Epithelial cell of proximal tubule (primary cell): ENCODE data around the gene PLXNB3. TPM values are rescaled to one million over a fixed set of nuclear protein-coding genes. Genes with fewer than 3 reads are reported as not detected.

Experiments
- DNase-seq: peaks from one replicate; pipeline ENCODE4 v3.0.0-alpha.2; 2011; ENCODE audit warnings: low read depth
- H3K4me3 ChIP-seq: 2 replicates; pipeline ENCODE4 v1.5.1; 2011; ENCODE audit warnings: low read depth, mild to moderate bottlenecking, low read length
- CTCF ChIP-seq: conservative IDR thresholded peaks from 2 replicates; pipeline ENCODE4 v1.5.1; 2012; ENCODE audit warnings: low read depth, mild to moderate bottlenecking, low read length
- total RNA-seq: library from RNA; depleted of rRNA; stranded (reverse); fragments of >200 nt; gene quantifications from 2 replicates; pipeline ENCODE4 v1.2.3, GENCODE V29; 2015

The PLXNB3 gene
- total RNA-seq, 1 donor from 2014 or later = 7.4 TPM

- H3K4me3 ChIP-seq = no peak overlapping the region
- no peak for DNase-seq
- TF ChIP-seq CTCF = no peak
Measured at GRCh38 chrX:153821066-153821465, 57.0 kb downstream of the PLXNB3 start.

GRCh38 chrX:153824348-153824747 is 60.3 kb downstream of the PLXNB3 start:
- DNase-seq = no peak
- H3K4me3 ChIP-seq = no peak overlapping the region
- TF ChIP-seq CTCF = no peak

- no peak for DNase-seq
- no peak for TF ChIP-seq CTCF
- no peak overlapping the region for H3K4me3 ChIP-seq
Measured at GRCh38 chrX:153825042-153825441, 61.0 kb downstream of the PLXNB3 start.

Other genes starting within 250 kb of the PLXNB3 start
- gene ATP2B3, start 246.6 kb upstream of the PLXNB3 start, total RNA-seq = not detected in 2 replicates
- 31.4 and 48.3 TPM in 2 replicates for gene CCNQ, start 165.1 kb upstream of the PLXNB3 start, total RNA-seq
- gene DUSP9, start 117.0 kb upstream of the PLXNB3 start, total RNA-seq = 3.1 and 5.9 TPM in 2 replicates
- gene PNCK, start 90.4 kb upstream of the PLXNB3 start, total RNA-seq = 0.86 TPM in 1 of 2 replicates, not detected in the other
- gene SLC6A8, start 76.3 kb upstream of the PLXNB3 start, total RNA-seq = 20.0 and 30.5 TPM in 2 replicates
- gene BCAP31, start 39.9 kb upstream of the PLXNB3 start, total RNA-seq = 155 and 163 TPM in 2 replicates
- 8.2 and 12.6 TPM in 2 replicates for gene ABCD1, start 39.4 kb upstream of the PLXNB3 start, total RNA-seq
- gene SRPK3, start 16.8 kb downstream of the PLXNB3 start, total RNA-seq = 0.17 TPM in 1 of 2 replicates, not detected in the other
- 62.2 and 91.4 TPM in 2 replicates for gene IDH3G, start 30.1 kb downstream of the PLXNB3 start, total RNA-seq
- gene SSR4, start 30.4 kb downstream of the PLXNB3 start, total RNA-seq = 128 and 239 TPM in 2 replicates
- under 0.01 and 0.17 TPM in 2 replicates for gene PDZD4, start 66.3 kb downstream of the PLXNB3 start, total RNA-seq
- gene L1CAM, start 121.9 kb downstream of the PLXNB3 start, total RNA-seq = 35.7 and 62.1 TPM in 2 replicates
- 0.22 and 1.4 TPM in 2 replicates for gene AVPR2, start 140.4 kb downstream of the PLXNB3 start, total RNA-seq
- 11.6 and 20.2 TPM in 2 replicates for gene ARHGAP4, start 162.0 kb downstream of the PLXNB3 start, total RNA-seq
- gene NAA10, start 170.8 kb downstream of the PLXNB3 start, total RNA-seq = 88.0 and 171 TPM in 2 replicates
- 0.92 and 1.5 TPM in 2 replicates for gene RENBP, start 180.4 kb downstream of the PLXNB3 start, total RNA-seq
- gene HCFC1, start 207.6 kb downstream of the PLXNB3 start, total RNA-seq = 59.7 and 61.9 TPM in 2 replicates
- 2.3 and 4.3 TPM in 2 replicates for gene TMEM187, start 208.5 kb downstream of the PLXNB3 start, total RNA-seq